ENCODE measurements around the gene LIMS1. TPM values are rescaled to one million over a fixed set of nuclear protein-coding genes. Genes with fewer than 3 reads are reported as not detected.
A peak's percentile ranks its signal among the peaks of the same experiment; 100 is the strongest.
"Not testable (repeated sequence)": the region's sequence is repeated elsewhere in the genome, so short reads cannot be mapped to it uniquely, and the experiment has no call there.

LIMS1 gene
- total and polyA plus RNA-seq, 4 donors, result 26.7 to 102 (median 90.4) TPM

DNA sequence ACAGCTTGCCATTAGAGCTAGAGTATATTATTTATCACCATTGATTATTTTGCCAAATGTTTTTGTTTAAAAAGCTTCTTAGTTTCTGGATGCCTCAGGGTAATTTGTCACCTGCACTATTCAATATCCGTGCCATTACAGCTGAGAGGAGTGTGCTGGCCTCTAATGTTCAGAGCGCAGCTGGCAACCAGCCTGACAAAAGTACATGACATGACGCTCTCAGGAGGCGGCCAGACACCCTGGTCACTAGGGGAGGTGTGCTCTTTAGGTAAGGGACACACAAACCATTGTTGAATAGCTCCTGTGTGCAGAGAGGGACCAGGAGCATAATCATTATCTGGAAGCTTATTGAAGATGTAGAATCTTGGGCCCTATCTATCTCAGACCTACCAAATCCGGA, 20.3 kb downstream of the LIMS1 start:
- Histone ChIP-seq H3K27me3 (ENCODE audit: control insufficient read depth in 3 of 3, insufficient read depth in 3 of 3, low read length in 2 of 3) (no peaks in the 10 kb centered on the region), H3K36me3 (ENCODE audit: control insufficient read depth in 4 of 4, insufficient read depth in 4 of 4, low read length in 4 of 4) (peaks cover 0 to 2% (median 0%) of the 10 kb centered on the region in 4 donors), H3K9me3 (ENCODE audit: control insufficient read depth in 4 of 4, insufficient read depth in 3 of 4, low read length in 3 of 4) (no peaks in the 10 kb centered on the region), H3K9ac (ENCODE audit: insufficient read depth in 1 of 2, low read length in 2 of 2) (no peak overlapping the region), H3K4me1 (ENCODE audit: control insufficient read depth in 5 of 5, insufficient read depth in 5 of 5, low read length in 5 of 5) (peaks cover 10 to 28% (median 21%) of the 10 kb centered on the region in 5 donors), H3K4me3 (no peak overlapping the region), H3K27ac (ENCODE audit: low read depth in 1 of 2, low read length in 1 of 2) (peak overlapping the region; percentile 47 to 77)
- DNase-seq (no peak), ATAC-seq (ENCODE audit: insufficient read depth, low FRiP score) (no peak)
- TF ChIP-seq CTCF (IDR thresholded peaks at IDR 0.05; ENCODE audit: control extremely low read depth, extremely low read depth), result no peak
- 90% methylated on average over 5 of the region's 5 CpGs for WGBS, 2 donors

DNA sequence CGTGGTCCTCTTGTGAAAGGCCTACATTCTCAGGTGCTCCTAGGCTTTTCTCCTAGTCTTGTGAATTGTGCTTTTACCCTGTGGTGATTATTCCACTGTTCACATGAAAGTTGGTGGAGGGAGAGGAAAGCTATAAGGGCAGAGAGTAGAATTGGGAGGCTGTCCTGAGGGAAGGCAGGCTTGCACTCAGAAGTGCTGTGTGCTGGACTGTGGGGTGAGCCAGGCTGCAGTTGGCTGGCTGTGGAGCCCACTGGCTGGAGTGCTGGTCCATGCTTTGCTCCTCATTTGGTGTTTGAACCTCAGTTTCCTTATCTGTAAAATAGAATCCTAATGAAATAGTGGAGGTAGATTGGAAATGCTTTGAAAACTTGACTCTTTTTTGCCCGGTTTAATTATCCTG, 21.3 kb downstream of the LIMS1 start:
- Histone ChIP-seq H3K9ac (ENCODE audit: insufficient read depth in 1 of 2, low read length in 2 of 2) (no peak overlapping the region), H3K9me3 (ENCODE audit: control insufficient read depth in 4 of 4, insufficient read depth in 3 of 4, low read length in 3 of 4) (no peaks in the 10 kb centered on the region), H3K4me1 (ENCODE audit: control insufficient read depth in 5 of 5, insufficient read depth in 5 of 5, low read length in 5 of 5) (peaks cover 14 to 33% (median 21%) of the 10 kb centered on the region in 5 donors), H3K4me3 (no peak overlapping the region), H3K36me3 (ENCODE audit: control insufficient read depth in 4 of 4, insufficient read depth in 4 of 4, low read length in 4 of 4) (peaks cover 0 to 2% (median 0%) of the 10 kb centered on the region in 4 donors), H3K27me3 (ENCODE audit: control insufficient read depth in 3 of 3, insufficient read depth in 3 of 3, low read length in 2 of 3) (no peaks in the 10 kb centered on the region), H3K27ac (ENCODE audit: low read depth in 1 of 2, low read length in 1 of 2) (peak overlapping the region in 1 of 2 donors; percentile 77)
- no peak for ATAC-seq (ENCODE audit: insufficient read depth, low FRiP score)
- no peak for DNase-seq
- no peak for TF ChIP-seq CTCF (IDR thresholded peaks at IDR 0.05; ENCODE audit: control extremely low read depth, extremely low read depth)
- WGBS, 2 donors, result 93 to 97% methylated on average over 2 of the region's 2 CpGs

- not testable (repeated sequence) for H3K27me3 ChIP-seq (ENCODE audit: control insufficient read depth in 3 of 3, insufficient read depth in 3 of 3, low read length in 2 of 3); DNase-seq; ATAC-seq (ENCODE audit: insufficient read depth, low FRiP score); H3K9me3 ChIP-seq (ENCODE audit: control insufficient read depth in 4 of 4, insufficient read depth in 3 of 4, low read length in 3 of 4); H3K36me3 ChIP-seq (ENCODE audit: control insufficient read depth in 4 of 4, insufficient read depth in 4 of 4, low read length in 4 of 4); H3K9ac ChIP-seq (ENCODE audit: insufficient read depth in 1 of 2, low read length in 2 of 2); H3K4me3 ChIP-seq
- Histone ChIP-seq H3K4me1 (ENCODE audit: control insufficient read depth in 5 of 5, insufficient read depth in 5 of 5, low read length in 5 of 5) (peaks cover 14 to 41% (median 21%) of the 10 kb centered on the region in 5 donors), H3K27ac (ENCODE audit: low read depth in 1 of 2, low read length in 1 of 2) (peak overlapping the region in 1 of 2 donors; percentile 10)
- 80 to 87% methylated on average over 2 of the region's 2 CpGs for WGBS, 2 donors
These were observed 22.3 kb downstream of the LIMS1 start for GRCh38 chr2:108556581-108556980.

DNA sequence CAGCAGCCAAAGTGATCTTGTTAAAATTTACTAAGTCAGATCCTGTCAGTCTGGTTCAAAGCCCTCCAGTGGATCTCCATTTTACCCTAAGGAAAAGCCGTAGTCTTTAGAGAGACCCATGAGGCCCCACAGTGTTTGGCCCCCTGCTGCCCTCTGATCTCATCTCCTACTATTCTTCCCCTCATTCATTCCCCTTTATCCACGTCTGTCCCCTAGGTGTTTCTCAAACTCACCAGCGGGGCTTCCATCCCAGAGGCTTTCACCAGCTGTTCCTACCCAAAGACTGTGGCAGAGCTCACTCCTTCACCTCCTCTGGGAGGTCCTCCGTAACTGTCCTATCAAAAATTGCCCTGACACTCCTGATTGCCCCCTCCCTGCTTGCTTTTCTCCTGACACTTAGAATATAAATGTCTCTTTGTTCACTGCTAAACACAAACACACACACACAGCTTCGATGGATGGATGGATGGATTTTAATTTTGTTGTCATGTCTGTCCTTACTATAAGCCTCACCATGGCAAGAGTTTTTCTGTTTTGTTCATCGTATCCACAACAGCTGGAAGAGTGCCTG, 26.1 kb downstream of the LIMS1 start:
- no peak for TF ChIP-seq CTCF (IDR thresholded peaks at IDR 0.05; ENCODE audit: control extremely low read depth, extremely low read depth)
- 74 to 80% methylated on average over 6 of the region's 6 CpGs for WGBS, 2 donors
- Histone ChIP-seq H3K27me3 (ENCODE audit: control insufficient read depth in 3 of 3, insufficient read depth in 3 of 3, low read length in 2 of 3) (no peaks in the 10 kb centered on the region), H3K27ac (ENCODE audit: low read depth in 1 of 2, low read length in 1 of 2) (no peak overlapping the region), H3K36me3 (ENCODE audit: control insufficient read depth in 4 of 4, insufficient read depth in 4 of 4, low read length in 4 of 4) (peaks cover 0 to 13% (median 3%) of the 10 kb centered on the region in 4 donors), H3K9ac (ENCODE audit: insufficient read depth in 1 of 2, low read length in 2 of 2) (no peak overlapping the region), H3K9me3 (ENCODE audit: control insufficient read depth in 4 of 4, insufficient read depth in 3 of 4, low read length in 3 of 4) (peaks cover 0 to 7% (median 0%) of the 10 kb centered on the region in 4 donors), H3K4me3 (no peak overlapping the region), H3K4me1 (ENCODE audit: control insufficient read depth in 5 of 5, insufficient read depth in 5 of 5, low read length in 5 of 5) (peaks cover 0 to 23% (median 8%) of the 10 kb centered on the region in 5 donors)
- DNase-seq (no peak), ATAC-seq (ENCODE audit: insufficient read depth, low FRiP score) (no peak)

Data from lung (tissue), 12 donors.